GM18520 (cell line): ENCODE measurements around the gene ADCY6.

Source experiments
- ATAC-seq: cut with Tn5 transposase; IDR thresholded peaks from one replicate; pipeline ENCODE4 v1.9.1; 2021; ENCODE audit not compliant: unreplicated experiment

The ADCY6 gene

GRCh38 chr12:48788854-48789775 is at the start of gene ADCY6:
Gene ADCY6 (minus strand): TSS chr12:48789089. CDS start chr12:48783434, 5,655 bp downstream.
- no peak for ATAC-seq

DNA sequence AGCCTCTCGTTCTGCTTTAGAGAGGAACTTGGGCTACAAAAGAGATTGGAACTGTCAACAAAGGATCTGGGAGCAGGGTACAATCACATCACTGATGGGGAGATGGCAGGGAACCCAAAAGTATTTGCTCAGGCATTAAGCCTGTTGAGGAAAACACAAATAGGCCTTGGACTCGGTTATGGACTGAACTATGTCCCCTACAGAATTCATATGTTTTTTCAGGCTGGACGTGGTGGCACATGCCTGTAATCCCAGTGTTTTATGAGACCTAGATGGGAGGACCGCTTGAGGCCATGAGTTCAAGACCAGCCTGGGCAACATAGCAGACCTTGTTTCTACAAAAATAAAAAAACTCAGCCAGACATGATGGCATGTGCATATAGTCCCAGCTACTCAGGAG is 49.2 kb upstream of the ADCY6 start:
- ATAC-seq, result no peak

- no peak for ATAC-seq
Measured at GRCh38 chr12:48832321-48833060, 43.6 kb upstream of the ADCY6 start.

- ATAC-seq, result no peak
Measured at GRCh38 chr12:48831257-48831656, 42.4 kb upstream of the ADCY6 start.

- ATAC-seq, result no peak
Measured at GRCh38 chr12:48828841-48829575, 40.1 kb upstream of the ADCY6 start.

DNA sequence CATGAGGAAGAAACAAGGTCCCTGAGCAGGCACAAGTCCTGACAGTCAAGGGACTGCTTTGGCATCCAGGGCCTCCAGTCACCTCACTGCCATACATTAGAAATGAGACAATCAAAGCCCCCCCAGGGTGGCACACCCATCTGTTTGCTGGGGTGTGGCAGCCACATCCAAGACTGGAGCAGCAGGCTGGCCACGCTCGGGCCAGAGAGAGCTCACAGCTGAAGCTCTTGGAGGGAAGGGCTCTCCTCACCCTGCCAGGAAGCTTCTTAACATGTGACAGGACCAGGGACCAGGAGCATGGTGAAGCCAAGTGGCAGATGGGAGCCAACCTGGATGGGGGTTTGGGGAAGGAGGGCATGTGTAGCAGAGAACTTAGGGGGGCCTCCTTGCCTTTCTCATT is 39.4 kb upstream of the ADCY6 start:
- no peak for ATAC-seq

DNA sequence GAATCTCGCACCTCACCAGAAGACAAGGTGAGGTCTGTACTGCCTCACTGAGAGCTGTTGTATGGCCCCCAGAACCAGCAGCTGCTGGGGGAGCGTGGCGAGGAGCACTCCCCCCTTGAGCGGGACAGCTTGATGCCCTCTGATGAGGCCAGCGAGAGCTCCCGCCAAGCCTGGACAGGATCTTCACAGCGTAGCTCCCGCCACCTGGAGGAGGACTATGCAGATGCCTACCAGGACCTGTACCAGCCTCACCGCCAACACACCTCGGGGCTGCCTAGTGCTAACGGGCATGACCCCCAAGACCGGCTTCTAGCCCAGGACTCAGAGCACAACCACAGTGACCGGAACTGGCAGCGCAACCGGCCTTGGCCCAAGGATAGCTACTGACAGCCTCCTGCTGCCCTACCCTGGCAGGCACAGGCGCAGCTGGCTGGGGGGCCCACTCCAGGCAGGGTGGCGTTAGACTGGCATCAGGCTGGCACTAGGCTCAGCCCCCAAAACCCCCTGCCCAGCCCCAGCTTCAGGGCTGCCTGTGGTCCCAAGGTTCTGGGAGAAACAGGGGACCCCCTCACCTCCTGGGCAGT is 38.7 kb upstream of the ADCY6 start:
- ATAC-seq, result no peak

- no peak for ATAC-seq
Measured at GRCh38 chr12:48827026-48827425, 38.1 kb upstream of the ADCY6 start.

GRCh38 chr12:48826209-48826855 is 37.4 kb upstream of the ADCY6 start:
- no peak for ATAC-seq

DNA sequence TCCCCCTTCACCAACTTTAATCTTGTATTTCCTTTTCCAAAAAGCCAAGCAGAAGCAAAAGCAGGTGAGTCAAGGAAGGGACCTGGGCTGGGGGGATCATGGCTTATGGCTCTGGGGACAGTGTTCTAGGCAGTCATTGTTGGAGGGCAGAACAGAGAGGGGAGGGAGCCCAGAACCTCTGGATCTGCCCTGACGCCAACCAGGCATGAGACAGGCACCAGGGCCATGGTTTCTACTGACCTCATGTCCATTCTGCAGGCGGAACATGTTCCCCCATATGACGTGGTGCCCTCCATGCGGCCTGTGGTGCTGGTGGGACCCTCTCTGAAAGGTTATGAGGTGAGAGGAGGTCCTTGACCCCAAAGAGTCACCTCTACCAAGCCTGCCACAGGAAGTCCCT is 36.0 kb upstream of the ADCY6 start:
- ATAC-seq, result no peak

DNA sequence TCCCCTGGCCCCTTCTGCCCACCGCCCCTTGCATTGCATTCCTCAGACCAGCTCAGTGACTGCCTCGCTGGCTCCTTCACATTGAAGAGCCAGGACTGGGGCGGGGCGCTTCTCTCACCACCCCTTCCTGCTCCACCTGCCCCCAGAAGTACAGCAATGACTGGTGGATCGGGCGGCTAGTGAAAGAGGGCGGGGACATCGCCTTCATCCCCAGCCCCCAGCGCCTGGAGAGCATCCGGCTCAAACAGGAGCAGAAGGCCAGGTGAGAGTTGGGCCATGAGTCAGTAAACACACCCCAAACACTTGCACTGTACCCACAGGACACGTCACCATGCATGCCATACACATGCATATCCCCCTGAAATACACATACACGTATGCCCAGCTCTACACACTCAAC is 35.2 kb upstream of the ADCY6 start:
- no peak for ATAC-seq

DNA sequence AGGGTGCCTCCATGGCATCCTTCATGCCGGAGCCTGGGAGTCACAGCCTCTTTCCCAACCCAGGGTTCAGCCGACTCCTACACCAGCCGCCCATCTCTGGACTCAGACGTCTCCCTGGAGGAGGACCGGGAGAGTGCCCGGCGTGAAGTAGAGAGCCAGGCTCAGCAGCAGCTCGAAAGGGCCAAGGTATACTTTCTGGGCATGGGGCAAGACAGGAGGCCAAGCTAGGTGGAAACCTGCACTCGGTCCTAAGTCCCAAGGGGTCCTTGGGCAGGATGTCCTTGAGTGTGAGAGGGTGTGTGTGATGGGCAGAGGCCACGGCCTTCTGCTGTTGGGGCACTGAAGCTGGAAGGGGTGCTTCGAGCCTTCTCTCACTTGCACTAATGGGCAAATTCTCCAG is 34.4 kb upstream of the ADCY6 start:
- ATAC-seq, result no peak

- ATAC-seq, result no peak
Measured at GRCh38 chr12:48822711-48823110, 33.8 kb upstream of the ADCY6 start.

- ATAC-seq, result no peak
Measured at GRCh38 chr12:48822139-48822538, 33.2 kb upstream of the ADCY6 start.

DNA sequence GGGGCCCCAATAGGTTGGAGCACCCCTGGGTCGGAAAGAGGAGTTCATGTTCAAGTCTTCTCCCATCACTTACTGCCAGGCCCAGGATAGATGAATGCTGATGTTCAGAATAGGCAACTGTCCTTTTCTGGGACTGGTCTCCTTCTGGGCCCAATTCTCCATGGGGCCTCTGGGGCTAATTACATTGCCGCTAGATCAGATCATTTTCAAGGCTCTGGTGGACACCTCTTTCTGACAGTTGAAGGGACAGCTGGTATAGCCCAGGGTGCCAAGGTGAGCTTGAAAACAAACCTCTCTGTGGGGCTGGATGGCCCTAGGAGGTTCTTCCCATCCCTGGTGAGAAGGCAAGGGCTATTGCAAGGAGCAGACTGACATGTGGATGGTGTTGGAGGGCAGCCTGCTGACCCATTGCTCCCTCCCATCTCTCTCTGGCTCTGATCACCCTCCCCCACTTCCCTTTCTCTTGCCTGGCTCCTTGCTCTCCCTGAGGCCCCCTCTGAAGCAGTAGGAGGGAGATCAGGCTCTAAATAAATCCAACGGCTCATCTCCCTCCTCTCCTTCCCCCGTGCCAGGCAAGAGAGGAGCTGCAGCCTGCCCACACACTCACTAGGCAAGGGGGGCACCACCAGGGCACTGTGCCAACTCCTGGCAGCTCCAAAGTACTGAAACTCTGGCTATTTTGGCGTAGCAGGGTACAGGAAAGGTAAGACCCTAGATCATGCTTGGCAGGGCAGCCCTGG is 31.3 kb upstream of the ADCY6 start:
- ATAC-seq, result no peak

DNA sequence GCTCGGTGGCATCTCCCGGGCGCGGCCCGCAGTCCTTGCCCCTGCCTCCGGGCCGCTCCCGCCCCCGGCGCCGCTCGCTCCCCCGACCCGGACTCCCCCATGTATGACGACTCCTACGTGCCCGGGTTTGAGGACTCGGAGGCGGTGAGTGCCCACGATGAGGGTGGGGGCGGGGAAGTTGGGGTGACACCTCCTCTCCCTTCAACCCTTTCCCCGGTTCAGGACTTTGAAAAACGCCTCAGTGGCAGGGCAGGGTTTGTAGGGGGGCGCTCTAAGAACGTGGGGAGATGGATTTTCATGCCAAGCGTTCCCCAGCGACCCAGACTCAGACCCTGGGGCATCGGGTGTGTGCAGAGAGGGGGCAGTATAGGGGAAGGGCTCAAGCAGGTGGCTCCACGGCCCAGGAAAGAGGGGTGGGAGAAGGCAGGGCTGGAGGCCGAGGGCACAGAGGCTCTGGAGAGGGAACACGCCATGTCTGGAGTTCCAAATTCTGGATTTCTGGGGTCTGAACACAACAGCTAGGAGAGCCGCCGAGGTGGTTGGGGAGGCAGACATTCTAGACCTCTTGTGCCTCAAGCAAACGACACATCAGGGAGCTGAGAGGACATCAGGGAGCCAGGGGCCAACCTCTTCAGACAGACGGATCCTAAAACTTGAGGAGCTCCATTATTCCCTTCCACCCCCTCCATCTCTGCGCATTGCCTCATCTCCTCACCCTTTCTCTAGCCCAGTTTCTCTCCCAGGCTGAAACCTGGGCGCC is 30.1 kb upstream of the ADCY6 start:
- no peak for ATAC-seq

GRCh38 chr12:48817873-48818830 is 29.3 kb upstream of the ADCY6 start, which contains the start of gene CACNB3:
Gene CACNB3 (plus strand): TSS chr12:48818496. CDS start chr12:48818930, 434 bp downstream.
- no peak for ATAC-seq
